GM10847 (cell line): ENCODE data around the gene CACNG4.

Source experiments
- POLR2A ChIP-seq: IDR thresholded peaks from 2 replicates; pipeline ENCODE4 v1.6.1; 2011; ENCODE audit not compliant: insufficient read length; ENCODE audit errors: extremely low read depth

The CACNG4 gene

DNA sequence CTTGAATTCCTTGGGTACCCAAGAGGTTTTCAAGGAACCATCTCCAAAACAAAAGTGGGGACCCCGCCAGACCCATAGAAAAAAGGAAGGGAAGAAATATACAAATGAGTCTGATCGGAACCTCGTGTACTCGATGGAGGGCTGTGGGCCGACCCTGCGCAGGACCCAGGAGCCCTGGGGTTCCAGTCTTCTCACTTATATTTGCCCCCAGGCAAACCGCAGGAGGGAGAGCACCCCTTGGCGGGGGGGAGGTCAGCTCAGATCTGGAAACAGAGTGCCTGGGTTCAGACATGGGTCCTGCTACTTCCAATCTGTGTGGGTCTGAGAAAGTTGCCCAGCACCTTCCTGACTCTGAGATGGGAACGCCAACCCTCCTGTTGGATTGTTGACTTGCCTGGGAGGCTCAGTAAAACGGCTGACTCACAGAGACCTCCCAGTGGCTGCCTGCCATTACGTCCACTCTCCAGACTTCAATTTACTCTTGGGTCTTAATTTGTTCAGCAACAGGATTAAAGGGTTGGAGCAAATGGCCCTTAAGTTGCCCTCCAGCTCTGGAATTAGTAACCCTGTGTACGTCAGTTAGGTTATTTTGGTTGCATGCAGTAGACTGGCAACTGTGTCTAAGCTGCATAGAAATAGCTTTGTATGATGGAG, 24.9 kb upstream of the CACNG4 start:
- TF ChIP-seq POLR2A = no peak

DNA sequence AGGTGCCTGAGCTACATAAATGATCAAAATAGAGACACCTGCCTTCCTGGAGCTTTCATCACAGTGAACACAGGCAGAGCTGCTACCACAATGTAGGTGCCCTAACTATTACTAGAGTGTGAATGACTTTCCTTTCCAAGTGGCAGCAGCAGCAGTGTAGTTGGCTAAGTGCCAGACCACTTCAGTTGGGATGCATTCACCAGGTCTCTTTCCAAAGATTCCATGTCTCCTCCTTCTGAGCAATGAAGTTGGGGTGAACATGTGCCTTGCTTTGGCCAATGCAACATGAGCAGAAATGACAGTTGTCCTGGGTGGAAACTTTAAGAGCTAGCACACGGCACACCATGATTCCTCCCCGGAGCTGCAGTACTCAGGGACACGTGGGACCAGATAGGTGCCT, 23.3 kb upstream of the CACNG4 start:
- TF ChIP-seq POLR2A = no peak

DNA sequence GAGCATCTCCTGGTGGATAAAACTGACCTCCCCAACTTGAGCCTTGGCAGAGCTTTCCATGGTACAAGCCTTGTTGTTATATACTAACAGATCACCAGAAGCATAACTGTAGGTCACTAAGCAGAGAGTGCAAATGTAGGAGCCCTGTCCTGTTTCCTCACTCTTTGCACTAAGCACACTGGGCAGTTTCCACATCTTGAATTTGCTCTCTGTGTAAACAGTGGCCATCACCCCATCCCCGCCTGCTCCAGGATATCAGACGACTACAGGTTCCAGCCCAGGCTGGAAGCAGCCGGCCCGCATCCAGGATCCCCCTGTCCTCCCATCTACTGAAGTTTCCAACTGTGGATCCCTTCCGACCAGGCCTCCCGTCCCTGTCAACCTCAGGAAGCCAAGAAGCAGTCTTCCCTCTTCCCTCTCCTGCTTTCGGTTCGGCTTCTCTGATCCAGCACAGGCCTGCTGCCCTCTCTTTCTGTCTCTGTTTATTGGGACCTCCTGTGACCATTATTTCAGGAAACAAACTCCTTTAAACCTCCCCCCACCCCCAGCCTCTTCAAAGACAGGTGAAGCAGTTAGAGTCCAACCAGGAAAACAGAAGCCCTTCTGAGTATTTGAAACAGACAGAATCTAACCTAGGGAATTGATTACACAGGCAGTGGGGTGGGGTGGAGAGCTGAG, 22.6 kb upstream of the CACNG4 start:
- TF ChIP-seq POLR2A = no peak

DNA sequence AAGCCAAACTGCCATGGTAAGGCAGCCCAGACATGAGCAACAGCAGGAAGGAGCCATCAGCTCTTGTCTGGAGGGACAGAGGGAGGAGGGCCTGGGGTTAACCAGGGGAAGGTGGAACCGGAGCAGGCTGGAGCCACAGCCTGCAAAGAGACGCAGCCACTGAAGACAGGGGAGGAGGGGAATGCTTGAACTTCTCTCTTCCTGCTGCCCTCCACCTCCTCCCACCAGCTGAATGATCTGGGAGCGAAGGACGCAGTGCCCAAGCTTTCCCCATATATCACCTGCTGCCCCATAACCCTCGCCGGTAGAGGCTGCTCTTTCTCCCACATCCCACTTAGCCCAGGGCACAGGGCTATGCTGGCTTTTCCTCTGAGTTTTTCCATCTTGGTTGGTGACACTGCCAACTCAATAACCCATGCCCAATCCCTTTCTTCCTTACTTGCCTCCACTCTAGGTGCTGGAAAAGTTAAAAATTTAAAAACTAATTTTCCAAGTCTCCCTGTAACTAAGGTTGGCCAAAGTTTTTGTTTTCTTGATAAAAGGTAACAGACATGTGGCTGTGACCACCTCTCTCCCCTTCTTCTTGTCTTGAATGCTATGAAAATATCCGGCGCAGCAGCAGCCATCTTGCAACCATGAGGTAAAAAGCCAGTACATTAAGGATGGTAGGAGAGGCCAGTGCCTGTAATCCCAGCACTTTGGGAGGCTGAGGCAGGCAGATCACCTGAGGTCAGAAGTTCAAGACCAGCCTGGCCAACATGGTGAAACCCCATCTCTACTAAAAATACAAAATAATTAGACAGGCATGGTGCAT, 21.8 kb upstream of the CACNG4 start:
- TF ChIP-seq POLR2A = no peak

DNA sequence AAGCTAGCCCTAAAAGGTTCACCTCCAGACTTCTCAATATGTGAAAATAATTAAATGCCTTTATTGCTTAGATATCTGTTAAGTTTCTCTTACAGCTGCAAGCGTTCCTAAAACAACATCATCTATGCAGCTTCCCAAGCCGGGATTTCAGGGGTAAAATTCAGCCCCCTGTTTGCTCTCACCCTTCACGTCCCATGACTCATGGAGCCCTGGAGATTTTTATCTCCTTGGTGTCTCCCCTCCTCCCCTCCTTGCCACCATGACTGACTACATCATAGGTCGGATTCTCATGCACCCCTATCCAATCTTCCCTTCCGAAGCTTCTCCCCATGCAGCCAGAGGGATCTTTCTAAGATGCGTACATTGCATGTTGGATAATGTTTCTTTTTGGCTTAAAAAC, 21.0 kb upstream of the CACNG4 start:
- TF ChIP-seq POLR2A = no peak

DNA sequence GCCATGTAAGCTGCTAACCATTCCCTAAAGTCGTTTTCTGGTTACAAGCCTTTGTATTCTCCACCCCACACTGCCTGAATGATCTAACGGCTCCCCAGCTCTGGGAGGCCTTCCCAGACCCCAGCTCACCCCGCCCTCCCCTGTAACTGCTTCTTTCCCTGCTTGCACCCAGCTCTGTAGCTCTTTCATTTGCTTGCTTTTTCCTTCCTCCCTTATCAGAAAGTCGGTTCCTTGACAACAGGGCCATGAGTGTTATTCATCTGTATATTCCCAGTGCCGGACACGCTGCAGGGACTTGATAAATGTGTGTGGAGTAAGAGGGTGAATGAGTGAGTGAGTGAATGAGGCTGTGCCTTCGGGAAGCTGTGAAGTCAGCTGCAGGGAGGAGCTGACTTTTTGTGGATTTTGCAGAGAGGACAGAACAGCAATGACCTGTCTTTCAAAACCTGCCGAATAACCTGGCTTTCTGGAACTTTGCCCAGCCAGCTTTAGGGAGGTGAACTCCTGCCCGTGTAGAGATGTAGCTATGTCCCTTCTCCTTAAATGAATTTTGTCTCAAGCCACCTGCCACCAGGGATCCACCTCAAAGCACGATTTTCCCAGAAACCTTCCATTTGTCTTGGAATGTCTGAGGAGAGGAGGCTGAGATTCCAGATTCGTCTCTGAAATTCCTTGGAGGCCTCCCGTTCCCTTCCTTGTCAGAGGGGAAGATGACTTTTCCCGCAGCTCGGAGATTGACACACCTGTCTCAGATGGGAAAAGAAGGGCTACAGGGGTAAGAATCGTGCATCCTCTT, 20.0 kb upstream of the CACNG4 start:
- no peak for TF ChIP-seq POLR2A

DNA sequence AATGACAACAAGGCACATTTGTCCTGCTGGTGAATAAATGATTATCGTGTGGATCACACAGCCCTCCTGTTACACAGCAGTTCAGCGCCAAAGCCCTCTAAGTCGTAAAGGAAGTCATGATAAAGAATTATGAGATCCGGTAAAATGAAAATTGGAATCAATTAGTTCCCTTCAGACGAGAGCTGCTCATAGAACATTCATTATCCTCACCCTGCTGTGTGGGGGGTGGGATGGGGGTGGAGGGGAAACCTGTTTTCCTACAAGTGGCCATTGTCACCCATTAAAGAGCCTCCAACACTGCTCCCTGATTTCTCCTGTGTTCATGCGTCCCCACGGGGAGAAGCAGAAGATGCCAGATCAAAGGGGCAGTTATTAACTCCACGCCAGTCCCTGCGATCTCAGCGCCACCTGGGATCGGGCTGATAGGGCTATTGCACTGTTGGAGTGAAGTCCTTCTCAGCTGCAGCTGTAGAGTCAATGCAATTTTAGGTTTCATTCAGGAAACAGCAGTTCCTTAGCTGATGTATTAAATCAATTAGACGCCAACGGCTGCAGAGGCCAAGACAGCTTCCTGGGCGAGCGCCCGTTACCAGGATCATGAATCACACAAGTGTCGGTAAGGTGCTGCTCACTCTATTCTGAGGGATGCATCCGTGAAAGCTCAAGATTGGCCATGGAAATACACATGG, 19.2 kb upstream of the CACNG4 start:
- no peak for TF ChIP-seq POLR2A

DNA sequence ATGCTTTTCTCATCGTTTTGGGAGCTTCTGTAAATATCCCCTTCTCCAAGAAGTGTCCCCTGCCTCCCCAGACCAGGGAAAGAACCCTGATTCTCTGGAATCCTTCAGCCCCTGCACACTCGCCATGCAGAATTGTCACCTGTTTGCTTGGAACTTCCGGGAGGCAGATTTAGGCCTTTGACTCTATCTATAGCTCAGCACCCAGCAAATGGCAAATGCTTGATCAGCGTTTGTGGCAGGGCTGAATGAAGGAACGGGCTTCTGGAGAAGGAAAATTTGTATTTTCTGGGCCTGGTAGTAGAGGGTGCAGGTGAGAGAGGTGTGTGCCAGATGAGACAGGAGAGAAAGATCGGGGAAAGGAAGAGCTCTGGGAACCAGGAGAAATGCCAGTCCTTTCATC, 18.3 kb upstream of the CACNG4 start:
- no peak for TF ChIP-seq POLR2A

DNA sequence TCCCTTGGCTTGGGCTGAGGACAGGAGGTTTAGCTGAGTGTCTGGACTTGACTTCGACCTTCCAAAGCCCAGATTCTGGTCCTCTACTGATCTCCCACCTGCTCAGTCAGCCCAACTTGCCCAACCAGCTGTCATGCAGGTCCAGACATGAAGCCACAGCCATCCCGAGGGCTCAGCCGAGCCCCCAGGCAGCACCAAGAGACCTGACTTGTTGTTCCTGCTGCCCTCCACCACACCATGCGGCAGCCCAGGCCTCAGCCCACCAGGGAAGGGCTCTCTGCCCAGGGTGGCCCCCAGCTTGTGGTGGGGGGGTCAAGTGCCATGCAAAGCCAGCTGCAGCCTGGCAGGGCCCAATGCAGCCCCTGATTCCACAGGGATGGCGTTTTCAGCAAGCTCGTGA, 17.2 kb upstream of the CACNG4 start:
- no peak for TF ChIP-seq POLR2A

DNA sequence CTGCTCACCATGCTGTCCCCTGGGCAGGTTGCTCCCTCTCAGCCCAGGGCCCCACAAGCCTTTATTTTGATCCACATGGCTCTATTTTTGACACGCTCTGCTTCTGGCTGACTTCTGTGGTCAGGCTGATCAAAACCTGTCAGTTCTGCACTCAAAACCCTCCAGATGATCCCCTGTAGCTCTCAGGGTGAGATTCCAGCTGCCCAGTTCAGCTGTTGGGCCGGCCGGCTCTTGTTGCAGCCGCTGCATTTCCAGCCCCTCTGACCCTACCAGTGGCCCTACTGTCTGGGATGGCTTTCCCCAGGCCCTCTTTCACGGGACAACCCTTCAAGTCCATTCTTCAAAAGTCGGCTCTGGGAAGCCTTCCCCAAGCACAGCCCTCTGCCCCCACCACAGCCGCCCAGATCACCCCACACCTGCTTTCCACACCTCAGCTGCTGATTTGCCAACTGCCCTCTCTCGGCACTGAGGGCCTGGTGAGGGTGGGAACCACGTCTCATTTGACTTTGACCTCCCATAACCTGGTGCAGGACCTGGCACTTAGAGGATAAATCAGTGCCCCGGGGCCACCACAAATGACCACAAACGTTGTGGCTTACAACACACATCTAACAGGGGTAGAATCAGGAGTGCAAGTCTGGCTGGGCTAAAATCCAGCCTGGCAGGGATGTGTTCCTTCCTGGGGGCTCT, 16.3 kb upstream of the CACNG4 start:
- no peak for TF ChIP-seq POLR2A

DNA sequence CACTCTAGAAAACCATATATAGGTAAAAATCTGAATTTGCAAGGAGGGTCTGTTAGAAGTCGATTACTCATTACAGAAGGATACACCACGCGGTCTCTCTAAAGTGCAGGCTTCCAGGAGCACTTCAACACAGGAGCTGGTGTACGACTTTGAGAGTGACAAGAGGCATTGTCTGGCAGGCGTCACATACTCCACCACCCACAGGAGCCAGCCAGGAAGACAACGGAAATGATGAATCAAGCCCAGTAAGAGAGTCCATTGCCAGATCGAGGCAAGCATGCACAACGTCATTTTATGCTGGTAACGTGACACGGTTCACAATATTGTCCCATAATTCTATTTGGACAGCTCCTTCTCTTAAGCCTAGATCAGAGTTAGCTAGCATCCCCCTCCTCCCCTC, 15.0 kb upstream of the CACNG4 start:
- TF ChIP-seq POLR2A = no peak

DNA sequence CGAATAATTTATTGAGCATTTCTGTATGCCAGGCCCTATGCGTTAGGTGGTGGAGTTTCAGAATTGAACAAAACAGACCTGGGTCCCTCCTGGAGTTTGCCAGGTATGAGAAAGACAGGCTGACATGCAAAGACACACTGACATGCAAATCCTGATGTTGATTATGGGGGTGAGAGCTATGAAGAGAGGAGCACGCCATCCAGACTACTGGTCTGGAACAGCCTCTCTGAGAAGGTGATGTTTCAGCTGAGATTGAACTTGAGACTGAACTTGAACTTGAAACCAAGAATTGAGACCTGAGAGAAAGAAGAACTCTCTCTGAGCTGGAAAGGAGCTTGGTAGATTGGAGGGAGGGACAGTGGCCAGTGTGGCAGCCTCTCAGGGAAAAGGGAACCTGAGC, 14.2 kb upstream of the CACNG4 start:
- TF ChIP-seq POLR2A = no peak

DNA sequence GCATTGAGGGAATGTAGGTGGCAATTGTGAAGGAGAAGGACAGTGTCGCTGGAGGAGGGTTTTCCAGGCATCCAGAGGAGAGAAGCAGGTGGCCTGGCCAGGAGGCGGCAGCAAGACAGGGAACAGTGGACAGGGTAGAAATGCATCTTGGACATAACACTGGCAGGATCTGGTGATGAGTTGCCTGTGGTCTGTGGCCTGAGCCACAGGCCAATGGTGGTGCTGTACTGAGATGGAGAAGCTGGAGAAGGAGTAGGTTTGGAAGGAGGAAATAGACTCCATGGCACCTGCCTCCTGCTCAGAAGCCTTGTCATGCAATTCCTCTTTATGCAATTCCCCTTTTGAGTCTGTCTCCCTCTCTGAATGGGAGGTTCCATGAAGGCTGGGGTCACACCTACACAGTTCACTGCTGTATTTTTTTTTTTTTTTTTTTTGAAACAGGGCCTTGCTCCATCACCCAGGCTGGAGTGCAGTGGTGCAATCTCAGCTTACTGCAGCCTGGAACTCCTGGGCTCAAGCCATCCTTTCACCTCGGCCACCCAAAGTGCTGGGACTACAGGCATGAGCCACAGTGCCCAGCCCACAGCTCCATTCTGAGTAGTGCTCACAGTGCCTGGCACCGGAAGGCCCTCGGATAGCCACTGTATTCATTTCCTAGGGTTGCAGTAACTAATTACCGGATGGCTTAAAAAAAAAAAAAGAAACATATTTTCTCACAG, 13.5 kb upstream of the CACNG4 start:
- no peak for TF ChIP-seq POLR2A

DNA sequence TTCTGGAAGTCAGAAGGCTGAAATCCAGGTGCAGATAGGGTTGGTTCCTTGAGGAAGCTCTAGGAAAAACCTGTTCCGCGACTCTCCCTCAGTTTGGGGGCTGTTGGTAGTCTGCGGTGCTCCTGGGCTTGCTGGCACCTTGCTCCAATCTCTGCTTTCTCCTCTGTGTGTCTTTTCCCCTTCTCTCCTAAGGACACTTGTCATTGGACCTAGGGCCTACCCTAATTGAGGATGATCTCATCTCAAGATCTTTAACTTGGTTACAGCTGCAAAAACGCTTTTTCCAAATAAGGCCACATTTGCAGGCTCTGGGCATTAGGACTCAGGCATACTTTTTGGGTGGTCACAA, 12.9 kb upstream of the CACNG4 start:
- no peak for TF ChIP-seq POLR2A
